Stimulated activated CD4-positive, alpha-beta T cell treated with anti-CD3 and anti-CD28 coated beads, Interleukin-15, amount 100 ng/mL, for 48 hours (primary cell): ENCODE data around the gene GSC2.
A peak's percentile ranks its signal among the peaks of the same experiment; 100 is the strongest.

Experiments used
- DNase-seq, 2 donors: peaks; one replicate each; pipeline ENCODE4 v3.0.0-alpha.2; 2020; ENCODE audit warnings: low read depth in 2 of 2

GSC2 gene

GRCh38 chr22:19149991-19150390, at the start of gene GSC2:
TSS of gene GSC2 (minus strand) at chr22:19150292. CDS start at chr22:19150283, 9 bp downstream.
- DNase-seq = no peak

GRCh38 chr22:19199479-19199878, 49.4 kb upstream of the GSC2 start:
- no peak for DNase-seq

- no peak for DNase-seq
Observed at GRCh38 chr22:19197997-19198865, 48.1 kb upstream of the GSC2 start.

GRCh38 chr22:19196841-19197612, 46.9 kb upstream of the GSC2 start:
- DNase-seq = no peak

DNA sequence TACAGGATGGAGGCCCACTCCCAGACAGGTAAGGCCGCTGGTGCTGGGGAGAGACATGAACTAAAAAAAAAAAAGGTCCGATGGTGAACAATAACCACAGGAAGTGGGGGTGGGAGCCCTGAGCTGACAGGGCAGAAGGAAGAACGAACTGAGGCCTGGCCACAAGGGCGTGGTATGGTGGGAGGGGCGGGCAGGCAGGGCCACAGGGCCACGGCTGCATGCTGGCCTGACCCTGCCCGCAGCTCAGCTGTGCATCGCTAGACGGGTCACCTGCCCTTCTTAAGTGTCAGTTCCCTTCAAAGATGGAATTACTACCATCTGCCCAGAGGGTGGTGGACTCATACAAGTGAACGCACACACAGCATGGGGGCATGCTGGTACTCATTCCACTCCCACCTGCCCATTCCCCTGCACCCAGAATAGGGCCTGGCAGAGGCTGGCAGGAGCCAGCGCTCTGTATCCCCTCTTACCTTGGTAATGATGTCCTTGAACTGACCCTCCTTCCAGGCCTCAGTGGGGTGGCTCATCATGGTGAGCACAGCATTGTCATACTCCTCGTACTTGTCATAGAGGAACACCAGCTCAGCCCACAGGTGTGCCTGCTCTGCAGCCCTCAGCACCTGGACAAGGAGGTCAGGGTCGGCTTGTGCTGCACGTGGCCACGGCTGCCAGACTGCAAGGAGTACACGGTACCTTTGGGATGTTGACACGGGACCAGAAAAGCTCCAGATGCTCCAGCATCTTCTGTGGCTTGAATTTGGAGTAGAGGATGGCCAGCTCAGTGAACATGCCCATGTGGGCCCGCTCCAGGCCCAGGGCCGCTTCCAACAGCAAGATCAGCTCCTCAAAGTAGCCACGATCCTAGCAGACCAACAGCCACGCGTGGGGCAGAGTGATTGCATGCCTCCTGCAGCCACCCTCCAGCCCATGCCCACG, 46.0 kb upstream of the GSC2 start:
- DNase-seq = no peak

DNA sequence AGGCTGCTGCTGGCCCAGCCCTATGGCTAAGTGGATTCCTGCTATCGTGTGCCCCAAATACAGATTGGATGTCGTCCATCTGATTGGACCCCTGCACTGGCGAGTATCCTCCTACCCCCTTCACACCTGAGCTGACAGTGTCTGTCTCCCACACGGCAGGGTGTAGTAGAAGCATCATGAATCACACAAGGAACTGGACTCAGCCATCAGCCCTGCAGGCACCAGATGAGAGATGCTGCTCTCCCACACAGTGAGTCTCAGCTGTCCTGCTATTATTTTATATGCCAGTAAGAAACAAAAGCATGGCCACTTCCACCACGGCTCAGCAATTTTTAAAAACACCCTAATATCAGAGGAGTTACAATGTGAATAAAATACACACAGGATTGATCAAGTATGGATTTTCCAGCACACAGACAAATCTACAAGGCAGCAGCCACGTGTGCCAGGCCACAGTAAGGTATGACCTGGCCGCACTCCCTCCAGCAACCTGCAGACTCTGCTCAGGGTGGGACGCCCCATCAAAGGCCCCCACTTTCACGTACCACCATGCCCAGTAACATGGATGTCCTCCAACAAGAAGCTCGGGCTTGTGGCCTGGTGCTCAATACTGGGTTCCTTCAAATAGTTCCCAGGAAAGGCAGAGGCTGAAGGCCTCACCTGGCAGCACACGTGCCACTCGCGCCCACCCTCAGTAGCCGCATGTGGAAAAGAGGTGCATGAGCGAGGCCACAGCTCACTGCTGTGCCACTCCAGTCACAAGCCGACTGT, 44.9 kb upstream of the GSC2 start:
- DNase-seq = no peak

GRCh38 chr22:19193879-19194278, 43.8 kb upstream of the GSC2 start:
- no peak for DNase-seq

- no peak for DNase-seq
Observed at GRCh38 chr22:19187716-19188563, 37.8 kb upstream of the GSC2 start.

DNA sequence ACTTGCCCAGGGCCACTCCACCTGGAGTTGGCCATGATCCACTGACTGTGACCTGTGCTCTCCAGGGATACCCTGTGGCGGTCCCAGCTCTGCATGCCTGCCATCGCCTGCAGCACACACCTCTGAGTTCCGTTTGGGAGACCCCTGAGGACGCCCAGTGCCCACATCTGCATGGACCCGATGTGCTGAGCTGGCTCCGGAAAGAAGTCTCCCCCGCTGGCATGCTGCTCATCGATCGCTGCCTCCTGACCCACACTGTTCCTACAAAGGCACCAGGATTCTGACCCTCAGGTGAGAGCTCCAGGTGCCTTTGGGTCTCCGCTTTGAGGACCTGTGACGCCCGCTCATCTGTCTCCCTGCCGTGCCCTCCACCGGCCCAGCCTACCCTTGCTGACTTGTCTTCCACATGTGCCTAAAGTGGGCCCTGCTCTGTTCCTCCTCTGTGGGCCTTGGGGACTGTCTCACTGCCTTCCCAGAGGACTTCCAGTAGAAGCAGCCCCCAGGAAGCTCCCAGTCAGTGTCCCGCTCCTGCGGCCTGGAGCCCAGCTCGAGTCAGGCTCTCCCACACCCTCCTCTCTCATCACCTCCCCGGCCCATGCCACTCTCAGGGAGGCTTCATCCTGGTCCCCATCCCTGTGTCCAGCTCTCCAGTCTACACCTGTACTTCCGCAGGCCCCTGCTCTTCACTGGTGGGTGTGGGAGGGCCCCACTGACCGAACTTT, 34.3 kb upstream of the GSC2 start:
- DNase-seq = no peak

DNA sequence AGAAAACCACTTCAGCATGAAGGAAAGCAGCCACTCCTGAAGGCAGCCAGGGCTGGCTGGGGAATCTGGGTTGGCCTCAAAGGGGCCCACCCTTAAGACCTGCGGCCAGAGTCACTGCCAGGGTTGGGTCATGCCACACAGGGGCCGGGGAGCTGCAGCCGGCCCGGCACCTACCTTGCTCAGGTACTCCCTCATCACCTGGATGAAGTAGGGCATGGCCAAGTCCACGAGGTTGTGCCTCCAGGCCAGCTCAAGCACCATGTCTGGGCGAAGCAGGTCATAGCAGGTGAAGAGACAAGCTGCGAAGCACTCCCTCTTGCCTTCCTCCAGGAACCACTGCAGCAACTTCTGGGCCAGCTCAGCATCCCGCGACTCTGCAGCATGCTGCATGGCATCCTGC, 33.1 kb upstream of the GSC2 start:
- no peak for DNase-seq

DNA sequence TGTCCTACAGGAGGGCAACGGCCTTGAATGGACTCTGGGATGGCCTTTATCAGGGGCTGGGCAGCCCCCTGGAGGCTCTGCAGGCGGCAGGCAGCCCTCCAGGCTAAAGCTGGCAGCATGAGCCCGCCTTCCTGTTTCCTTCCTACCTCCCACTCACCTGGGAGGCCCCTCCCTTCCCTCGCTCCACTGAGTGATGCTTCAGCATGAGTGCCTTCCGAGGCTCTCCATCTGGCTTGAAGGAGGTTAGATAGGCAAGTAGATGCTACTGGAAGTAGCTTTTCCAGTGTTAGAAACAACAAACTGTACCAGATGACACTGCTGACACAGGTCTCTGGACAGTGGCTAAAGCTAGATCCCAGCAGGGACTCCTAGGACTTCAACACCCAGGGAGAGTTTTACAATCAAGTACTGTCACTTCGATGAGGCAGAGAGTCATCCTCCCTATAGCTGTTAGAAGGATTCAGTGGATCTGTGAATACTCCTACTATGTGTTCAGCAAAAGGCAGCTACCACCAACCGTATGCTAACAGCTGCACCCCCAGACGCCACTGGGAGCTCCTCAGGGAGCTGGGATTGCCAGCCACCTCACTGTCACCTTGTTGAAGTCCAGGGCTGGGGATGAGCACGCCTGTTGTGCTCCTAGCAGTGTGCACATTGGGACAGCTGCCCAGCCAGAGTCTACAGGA, 32.5 kb upstream of the GSC2 start:
- DNase-seq = no peak

GRCh38 chr22:19181786-19182471, 31.8 kb upstream of the GSC2 start:
- DNase-seq = no peak

DNA sequence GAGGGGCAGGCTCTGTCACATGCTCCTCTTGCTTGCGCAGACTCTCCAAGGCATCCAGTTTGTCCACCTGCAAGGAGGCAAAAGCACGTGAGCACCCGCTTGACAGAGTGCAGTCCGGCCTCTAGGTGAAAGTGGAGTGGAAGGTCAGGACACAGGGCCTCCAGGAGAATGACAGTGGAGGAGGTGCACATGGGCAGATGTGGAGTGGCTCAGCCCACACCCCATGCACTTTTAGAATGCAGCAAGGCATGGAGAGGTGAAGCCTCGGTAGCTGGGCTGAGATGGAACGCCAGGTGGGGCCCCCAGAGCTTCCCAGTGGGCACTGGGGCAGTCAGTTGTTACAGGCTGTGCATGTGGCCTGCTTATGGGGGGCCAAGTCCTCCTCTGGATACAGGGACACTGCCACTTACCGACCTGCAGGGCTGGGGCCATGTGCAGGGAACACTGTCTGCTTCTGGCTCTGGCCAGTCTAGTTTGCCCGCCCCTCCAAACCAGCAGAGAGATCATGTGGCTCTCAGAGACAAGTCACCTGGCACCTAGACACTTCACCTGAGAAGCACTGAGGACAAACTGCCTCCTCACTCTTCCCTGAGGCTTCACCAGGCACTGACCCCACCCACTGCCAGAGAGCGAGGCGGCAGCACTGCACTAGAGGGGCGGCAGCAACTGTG, 30.8 kb upstream of the GSC2 start:
- no peak for DNase-seq

GRCh38 chr22:19180234-19180633, 30.1 kb upstream of the GSC2 start:
- no peak for DNase-seq

DNA sequence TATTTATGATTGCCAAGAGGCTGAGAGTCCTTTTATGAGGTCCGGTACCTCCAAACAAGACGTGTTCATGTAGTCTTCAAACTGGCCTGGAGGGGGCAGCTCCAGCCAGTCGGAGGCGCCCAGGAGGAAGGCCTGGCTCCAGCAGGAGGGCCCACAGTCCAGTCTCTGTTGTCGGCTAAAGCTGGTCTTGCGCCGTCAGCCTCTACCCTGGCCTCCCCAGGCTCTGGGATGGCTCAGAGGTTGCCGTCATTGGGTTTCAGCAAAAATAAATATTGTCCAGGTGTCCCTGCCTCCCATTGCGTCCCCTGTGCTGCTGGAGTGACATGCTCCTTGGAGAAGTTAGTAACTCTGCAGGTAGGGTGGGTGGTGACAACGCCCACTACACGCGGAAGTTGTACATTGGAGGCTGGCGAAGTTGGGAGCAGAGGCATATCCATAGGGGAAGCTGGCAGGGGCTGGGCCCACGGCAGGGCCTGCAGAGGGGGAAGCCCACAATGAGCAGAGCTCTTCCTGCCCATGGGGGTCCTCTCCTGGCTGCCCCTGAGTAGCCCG, 29.5 kb upstream of the GSC2 start:
- DNase-seq = peak in 1 of 2 donors; percentile 38

GRCh38 chr22:19178657-19179496, 28.8 kb upstream of the GSC2 start, which contains the start of gene SLC25A1:
TSS of gene SLC25A1 (minus strand) at chr22:19178736. CDS start at chr22:19178673, 63 bp downstream.
- peak; percentile 73 to 88 for DNase-seq
